HG03025 (cell line): ENCODE results near the gene CREBRF.
"Not testable (repeated sequence)": the region's sequence is repeated elsewhere in the genome, so short reads cannot be mapped to it uniquely, and the experiment has no call there.

Source experiments
- ATAC-seq: cut with Tn5 transposase; IDR thresholded peaks from one replicate; pipeline ENCODE4 v1.9.1; 2021; ENCODE audit warnings: mild to moderate bottlenecking, moderate library complexity; ENCODE audit not compliant: unreplicated experiment, low FRiP score

Gene CREBRF

DNA sequence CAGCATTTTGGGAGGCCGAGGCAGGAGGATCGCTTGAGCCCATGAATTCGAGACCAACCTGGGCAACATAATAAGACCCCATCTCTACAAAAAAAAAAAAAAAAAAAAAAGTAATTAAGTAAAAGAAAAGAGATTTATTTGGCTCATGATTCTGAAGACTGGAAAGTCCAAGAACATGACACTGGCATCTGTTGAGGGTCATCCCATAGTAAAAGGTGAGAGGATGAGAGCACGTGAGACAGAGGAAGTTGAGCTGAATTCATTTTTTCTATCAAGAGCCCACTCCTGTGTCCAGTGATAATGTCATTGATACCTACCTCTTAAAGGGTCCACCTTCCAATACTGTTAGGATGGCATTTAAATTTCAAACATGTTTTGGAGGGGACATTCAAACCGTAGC is 19.8 kb downstream of the CREBRF start:
- no peak for ATAC-seq

DNA sequence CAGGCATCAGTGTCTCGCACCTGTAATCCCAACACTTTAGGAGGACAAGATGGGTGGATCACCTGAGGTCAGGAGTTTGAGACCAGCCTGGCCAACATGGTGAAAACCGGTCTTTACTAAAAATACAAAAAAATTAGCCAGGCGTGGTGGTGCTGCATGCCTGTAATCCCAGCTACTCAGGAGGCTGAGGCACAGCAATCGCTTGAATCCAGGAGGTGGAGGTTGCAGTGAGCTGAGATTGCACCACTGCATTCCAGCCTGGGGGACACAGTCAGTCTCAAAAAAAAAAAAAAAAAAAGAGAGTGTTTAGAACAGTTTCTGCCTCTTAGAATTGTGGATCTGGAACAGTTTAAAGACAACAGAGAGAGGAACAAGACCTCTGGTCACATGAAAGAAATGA is 20.3 kb downstream of the CREBRF start:
- ATAC-seq = not testable (repeated sequence)

DNA sequence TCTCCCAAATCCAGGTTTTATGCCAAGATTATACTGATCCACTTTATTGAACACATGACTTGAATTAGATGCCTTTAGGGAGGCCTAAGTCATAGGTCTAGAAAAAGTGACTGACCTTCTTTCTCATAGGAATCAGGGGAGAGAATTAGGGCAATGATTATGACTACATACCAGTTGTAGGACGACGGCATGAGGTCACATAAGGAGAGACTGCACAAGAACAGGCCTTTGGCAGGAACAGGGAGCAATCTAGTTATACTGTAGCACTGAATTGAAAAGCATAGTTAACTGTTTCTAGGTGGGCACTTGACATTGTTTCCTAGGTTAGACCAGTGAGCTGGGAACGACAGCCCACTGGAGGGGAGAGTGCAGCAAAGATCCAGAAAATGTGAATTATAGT is 22.7 kb downstream of the CREBRF start:
- no peak for ATAC-seq

DNA sequence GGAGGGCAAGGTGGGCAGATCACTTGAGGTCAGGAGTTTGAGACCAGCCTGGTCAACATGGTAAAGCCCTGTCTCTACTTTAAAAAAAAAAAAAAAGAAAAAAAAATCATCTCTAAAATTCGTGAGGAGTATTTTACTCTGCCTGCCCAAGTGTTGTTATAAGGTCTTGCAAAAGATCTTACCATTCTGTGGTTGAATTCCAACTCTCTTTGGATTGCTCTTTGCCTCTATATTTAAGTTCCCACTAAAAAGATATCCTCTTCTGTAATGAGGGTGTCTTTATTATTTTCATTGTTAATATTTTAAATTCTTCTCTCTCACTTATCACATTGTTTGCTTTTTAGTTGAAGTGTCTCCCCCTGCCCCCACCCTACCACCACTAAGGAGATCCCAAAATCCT is 33.4 kb downstream of the CREBRF start:
- ATAC-seq = no peak

DNA sequence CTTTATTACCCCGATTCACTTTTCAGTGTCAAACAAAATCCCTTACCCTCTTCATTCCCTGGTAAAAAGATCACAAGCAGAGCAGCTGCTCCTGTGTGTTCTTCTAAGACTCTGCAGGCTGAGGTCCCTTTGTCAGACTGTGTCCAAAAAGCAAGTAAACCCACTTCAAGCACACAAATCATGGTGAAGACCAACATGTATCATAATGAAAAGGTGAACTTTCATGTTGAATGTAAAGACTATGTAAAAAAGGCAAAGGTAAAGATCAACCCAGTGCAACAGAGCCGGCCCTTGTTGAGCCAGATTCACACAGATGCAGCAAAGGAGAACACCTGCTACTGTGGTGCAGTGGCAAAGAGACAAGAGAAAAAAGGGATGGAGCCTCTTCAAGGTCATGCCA is 34.5 kb downstream of the CREBRF start:
- no peak for ATAC-seq

DNA sequence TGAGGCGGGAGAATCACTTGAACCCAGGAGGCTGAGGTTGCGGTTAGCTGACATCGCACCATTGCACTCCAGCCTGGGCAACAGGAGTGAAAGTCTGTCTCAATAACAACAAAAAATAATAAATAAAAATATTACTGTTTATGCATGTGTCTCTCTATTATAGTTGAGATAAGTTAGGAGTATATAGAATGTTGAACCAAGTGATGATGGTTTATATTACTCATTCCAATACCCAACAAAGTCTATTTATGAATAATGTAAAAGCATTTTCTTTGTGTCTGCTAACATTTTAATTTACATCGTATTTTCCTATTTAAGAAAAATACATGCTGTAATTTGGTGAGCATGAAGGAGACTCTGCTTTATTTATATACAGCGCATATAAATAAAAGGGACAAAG is 35.8 kb downstream of the CREBRF start:
- no peak for ATAC-seq

DNA sequence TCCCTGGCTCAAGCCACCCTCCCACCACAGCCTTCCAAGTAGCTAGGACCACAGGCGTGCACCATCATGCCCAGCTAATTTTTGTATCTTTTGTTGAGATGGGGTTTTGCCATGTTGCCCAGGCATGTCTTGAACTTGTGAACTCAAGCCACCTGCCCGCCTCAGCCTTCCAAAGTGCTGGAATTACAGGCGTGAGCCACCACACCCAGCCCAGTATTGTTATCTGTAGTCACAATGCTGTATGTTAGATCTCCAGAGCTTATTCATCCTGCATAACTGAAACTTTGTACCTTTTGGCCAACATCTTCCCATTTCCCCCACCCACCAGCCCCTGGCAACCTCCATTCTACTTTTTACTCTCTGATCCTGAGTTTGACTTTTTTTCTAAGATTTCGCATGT is 37.5 kb downstream of the CREBRF start:
- no peak for ATAC-seq

DNA sequence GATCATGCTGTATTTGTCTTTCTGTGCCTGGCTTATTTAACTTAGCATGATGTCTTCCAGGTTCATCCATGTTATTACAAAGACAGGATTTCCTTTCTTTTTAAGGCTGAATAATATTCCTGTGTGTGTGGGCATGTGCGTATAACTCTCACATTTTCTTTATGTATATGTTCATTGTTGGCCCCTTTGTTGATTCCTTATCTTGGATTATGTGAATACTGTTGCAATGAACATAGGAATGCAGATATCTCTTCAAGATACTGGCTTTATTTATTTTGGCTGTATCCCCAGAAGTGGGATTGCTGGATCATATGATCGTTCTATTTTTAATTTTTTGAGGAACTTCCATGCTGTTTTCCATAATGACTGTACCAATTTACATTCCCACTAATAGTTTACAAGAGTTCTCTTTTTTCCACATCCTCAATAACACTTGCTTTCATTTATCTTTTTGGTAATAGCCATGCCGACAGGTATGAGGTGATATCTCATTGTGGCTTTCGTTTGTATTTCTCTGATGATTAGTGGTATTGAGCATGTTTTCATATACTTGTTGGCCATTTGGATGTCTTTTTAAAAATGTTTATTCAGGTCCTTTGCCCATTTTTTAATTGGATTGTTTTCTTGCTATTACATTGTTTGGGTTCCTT is 38.0 kb downstream of the CREBRF start:
- no peak for ATAC-seq

DNA sequence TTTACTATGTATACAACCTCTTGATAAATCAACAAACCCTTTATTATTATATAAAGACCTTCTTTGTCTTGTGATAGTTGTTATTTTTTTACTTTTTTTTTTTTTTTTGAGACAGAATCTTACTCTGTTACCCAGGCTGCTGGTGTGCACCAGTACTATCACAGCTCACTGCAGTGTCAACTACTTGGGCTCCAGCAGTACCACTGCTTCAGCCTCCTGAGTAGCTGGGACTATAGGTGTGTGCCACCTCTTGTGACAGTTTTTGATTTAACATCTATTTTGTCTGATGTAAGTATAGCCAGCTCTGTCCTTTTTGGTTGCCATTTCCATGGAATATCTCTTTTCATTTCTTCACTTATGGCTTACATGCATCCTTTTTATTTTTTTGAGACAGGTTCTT is 42.6 kb downstream of the CREBRF start:
- ATAC-seq = no peak

DNA sequence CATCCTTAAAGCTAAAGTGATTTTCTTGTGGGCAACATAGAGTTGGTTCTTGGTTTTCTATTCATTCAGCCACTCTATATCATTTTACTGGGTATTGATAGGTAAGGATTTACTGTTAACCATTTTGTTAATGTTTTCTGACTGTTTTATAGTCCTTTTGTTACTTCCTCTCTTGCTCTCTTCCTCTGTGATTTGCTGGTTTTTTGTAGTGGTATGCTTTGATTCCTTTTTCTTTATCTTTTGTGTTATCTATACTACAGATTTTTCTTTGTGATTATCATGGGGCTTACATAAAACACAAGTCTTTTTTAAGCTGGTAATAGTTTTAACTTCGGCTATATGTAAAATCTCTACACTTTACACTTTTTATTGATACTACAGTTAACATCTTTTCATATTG is 43.3 kb downstream of the CREBRF start:
- ATAC-seq = no peak

DNA sequence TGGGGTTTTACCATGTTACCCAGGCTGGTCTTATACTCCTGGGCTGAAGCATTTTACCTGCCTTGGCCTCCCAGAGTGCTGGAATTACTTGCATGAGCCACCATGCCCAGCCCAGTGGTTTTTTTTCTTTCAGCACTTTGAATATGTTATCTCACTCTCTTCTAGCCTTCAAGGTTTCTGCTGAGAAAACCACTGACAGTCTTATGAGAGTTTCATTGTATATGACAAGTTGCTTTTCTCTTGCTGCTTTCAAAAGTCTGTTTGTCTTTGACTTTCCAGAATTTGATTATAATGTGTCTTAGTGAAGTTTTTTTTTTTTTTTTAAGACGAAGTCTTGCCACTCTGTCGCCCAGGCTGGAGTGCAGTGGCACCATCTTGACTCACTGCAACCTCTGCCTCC is 45.1 kb downstream of the CREBRF start:
- ATAC-seq = no peak

DNA sequence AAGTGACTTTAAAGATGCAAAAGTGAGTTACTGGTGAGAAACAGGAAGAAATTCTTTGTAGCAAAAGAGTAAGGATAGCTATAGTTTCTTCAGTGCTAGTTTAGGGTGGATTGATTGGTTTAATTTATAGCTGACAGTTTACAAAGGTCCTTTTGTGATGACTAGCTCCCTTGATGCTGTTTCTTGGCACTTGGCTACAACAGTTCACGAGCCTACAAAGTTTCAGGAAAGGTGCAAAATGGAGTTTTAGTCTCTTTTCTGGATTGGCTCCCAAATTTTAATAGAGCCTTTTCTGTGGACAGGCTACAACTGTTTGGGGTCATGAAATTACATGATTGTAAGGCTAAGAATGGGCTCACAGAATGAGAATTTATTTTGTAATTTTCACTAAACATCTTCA is 47.3 kb downstream of the CREBRF start:
- no peak for ATAC-seq

DNA sequence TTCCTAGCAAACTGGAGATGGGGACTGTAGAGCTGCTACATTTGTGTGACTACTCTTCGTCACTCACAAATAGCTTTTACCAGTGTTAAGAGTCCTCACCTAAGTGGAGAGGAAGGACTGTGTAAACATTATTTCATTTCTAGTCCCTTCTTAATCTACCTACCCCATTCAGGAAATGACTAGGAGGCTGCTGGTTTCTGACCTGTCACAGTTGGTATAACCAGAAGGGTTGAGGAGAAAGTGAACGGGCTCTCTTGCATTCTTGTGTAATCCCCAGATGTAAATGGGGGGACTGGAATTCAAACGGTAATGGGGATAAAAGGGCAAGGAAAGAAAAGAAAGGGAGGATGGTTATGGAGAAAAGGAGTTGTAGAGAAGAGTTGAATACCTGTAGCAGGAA is 52.8 kb downstream of the CREBRF start:
- no peak for ATAC-seq

DNA sequence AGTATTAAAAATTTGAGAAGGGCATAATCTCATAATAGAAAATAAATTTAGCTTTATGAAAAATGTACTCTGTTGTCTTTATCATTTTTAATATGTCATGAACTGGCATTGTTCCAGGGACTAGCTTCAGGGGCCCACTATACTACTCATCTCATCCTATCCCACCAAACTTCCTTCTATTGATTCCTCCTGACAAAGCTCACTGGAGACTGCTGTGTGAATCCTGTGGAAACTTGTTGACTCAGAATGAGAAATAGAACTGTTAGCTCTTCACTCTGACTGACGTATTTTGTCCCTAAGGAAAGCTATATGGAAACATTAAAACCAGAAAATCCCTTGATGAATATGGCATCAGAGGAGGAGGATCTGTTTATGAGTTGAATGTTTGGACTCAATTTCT is 58.4 kb downstream of the CREBRF start:
- ATAC-seq = no peak

DNA sequence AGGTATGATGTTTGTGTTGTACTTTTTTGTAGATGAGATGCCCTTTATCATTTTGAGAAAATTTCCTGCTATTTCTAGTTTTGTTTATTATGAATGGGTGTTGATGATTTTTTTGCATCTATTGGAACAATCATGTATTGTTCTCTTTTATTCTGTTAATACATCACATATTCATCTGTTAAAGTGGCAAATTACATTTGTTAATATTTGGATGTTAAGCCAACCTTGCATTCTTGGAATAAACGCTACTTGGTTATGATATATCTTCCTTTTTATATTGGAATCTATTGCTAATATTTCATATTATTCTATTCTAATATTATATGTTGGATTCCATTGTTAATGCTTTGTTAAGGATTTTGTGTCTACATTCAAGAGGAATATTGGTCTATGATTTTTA is 63.6 kb downstream of the CREBRF start:
- ATAC-seq = no peak

DNA sequence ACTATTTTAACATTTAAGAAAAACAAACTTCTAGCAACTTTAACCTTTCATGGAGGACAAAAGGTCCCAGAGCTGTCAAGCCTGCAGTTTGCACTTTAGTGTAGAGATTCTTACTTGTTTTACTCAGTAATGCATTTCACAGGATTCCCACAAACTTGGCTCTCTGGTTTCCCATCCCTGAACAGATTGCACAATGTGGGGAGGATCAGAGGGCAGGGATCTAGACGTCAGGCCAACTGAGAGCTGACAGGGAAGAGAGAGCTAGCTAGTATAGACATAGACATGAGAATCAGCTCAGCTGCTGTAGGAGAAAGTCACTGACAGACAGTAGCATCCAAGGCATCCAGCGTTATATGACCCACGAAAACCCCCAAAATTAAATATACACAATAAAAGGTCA is 67.3 kb downstream of the CREBRF start:
- ATAC-seq = no peak

DNA sequence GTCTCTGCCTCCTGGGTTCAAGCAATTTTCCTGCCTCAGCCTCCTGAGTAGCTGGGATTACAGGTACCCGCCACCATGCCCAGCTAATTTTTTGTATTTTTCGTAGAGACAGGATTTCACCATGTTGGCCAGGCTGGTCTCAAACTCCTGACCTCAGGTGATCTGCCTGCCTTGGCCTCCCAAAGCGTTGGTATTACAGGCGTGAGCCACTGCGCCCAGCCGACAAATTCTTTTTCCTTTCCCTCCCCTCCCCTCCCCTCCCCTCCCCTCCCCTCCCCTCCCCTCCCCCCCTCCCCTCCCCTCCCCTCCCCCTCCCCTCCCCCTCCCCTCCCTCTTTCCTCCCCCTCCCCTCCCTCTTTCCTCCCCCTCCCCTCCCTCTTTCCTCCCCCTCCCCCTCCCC is 76.0 kb downstream of the CREBRF start:
- ATAC-seq = not testable (repeated sequence)

DNA sequence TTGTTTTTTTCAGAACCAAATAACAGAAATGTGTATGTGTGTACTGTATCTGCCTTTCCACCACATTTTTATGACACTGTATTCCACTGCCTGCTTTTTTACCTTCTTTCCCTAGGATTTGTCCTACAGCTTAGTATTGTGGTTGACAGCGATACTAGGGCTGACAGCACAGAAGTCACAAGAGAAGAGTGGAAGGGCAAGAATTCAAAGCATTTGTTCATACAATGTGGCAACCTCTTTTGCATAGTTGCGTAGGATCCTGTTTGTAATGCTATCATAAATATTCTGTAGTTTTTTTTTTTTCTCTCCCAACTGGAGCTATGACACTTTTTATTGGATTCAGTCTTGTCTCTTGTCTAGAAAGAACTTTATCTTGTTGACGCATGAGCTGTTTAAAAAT is 82.6 kb downstream of the CREBRF start:
- ATAC-seq = no peak

DNA sequence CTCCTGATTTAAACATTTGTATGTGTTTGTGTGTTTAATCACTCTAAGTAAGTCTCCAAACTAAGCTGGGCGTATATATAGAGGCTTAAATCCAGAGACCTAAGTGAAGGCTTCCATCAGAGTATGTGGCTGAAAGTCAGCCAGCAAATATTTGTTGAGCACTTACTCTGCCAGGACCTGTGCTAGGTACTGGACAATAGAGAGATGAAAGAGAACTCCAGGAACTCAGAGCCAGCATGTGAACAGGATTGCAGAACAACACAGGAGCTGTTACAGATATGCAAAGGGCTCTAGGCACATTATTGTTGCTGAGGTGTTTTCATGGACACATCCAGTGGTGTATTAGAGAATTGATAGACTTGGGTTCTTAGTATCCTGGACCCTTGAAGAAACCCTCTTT is 83.5 kb downstream of the CREBRF start:
- ATAC-seq = no peak

DNA sequence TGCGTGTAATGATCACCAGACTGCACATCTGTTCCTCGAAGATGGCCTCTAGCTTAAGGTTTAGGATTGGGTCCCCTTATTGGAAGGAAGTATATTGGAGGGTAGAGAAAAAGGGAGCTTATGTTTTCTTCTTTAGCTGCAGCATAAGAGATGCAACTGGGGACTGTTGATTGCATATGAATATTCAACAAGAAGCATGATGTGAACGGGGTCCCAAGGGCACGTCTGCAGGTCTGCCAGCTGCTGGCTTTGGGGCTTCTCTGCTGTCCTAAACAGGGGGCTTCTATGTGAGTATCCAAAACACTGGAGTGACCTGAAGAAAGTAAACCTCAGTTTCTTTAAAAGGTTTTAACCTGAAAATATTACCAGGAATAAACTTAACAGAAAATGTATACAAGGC is 84.6 kb downstream of the CREBRF start:
- no peak for ATAC-seq

DNA sequence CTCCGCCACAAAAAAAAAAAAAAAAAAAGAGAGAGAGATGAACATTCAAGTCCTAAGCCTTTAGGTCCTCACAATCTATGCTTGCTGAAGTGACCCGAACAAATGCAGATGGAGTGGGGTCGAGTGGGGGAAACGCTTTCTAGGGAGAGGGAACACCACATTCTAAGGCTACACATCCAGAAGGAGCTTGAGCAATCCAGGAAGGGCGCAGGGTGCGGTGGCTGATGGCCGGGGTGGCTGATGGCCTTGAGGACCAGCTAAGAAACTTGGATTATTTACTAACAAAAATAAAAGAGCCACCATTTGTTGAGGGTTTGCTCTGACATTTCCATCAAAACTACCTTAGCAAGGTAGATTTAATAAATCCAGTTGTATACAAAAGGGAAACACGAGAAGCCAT is 87.4 kb downstream of the CREBRF start:
- no peak for ATAC-seq

DNA sequence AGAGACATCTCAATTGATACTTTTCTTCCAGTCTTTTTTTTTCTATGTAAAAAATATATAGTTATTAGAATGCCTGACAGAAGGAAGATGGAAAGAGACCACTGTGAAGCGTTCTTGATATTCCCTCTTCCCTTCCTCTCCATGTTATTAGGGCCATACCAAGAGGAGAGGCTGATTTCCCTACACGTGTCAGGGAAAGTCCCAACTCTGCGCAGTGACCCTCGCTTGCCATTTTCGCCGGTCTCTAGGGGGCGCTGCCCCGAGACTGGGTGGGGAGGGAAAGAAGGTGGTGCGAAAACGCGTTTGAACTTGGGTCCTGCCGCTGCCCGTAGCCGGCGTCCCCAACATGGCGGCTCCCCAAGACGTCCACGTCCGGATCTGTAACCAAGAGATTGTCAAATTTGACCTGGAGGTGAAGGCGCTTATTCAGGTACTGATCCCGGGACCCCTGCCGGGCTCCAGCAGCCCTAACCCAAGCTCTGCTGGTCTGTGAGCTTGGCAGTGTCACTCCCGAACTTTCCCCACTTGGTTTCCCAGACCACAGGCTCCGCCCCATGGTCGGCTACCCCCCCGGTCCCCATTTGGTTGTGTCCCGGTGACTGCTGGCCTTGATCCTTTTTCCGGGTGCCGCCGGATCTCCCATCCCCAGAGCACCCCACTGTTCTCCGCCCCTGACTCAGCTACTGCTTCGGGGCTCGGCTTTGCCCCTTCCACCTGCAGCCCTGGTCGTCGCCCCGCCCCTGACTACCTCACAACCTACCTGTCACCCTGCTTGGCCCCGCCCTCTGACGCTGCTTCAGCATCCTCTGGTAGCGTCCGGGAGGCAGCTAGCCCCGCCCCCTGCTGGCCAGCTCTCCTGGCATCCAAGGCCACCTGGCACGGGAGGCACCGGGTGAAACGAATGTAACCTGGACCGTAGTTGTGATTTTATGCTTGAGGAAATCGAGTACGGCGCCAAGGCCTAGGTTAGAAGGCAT is 88.3 kb downstream of the CREBRF start, which contains the start of gene BNIP1:
BNIP1 (plus strand) TSS at position 332 of the 977 bp plus-strand sequence; CDS start at position 347, 15 bp downstream.
- peak; percentile 92 for ATAC-seq
